Heart left ventricle (tissue), 13 donors: ENCODE results near the gene BARX1.

Experiments
- POLR2A ChIP-seq, 2 donors: fragments of 450-650 bp; IDR thresholded peaks; one replicate each; pipeline ENCODE4 v1.6.1; 2017; ENCODE audit warnings: antibody characterized with exemption in 2 of 2, mild to moderate bottlenecking in 2 of 2, moderate library complexity in 2 of 2
- TF ChIP-seq, protein P1 (sequence below), 12 donors: fragments of 200-600 bp; sonication (generic) in 4 of 12; IDR thresholded peaks; one replicate each; pipeline versions ENCODE4 v1.5.0 to v1.8.0; 2018 to 2022; ENCODE audit warnings: antibody characterized with exemption in 12 of 12, mild to moderate bottlenecking in 5 of 12
- donor health status: ischemic (EF 13 %, LVEDD 7.1; RV severe dilation, severe dysfunction).
- donor health status: DM: no; HTN: yes; CAD: no.
- donor health status: DM: no; HTN: no; CAD: no.
- donor health status: ischemic (EF 25% LVEDD 6.9; RV normal size, moderate dysfunction).
- donor health status: ischemic (EF 25% LVEDD 5.7; RV mildly dilated, moderate dysfunction).
- donor health status: ischemic (EF 35%, LVEDD 5.7; RV mildly dilated, moderate dysfunction).
- donor health status: nonischemic (EF 11% LVEDD 7.7; RV severe dilation, severe dysfunction).
- donor health status: DM: yes; HTN: yes; CAD: no.
- donor health status: PGD.
- donor health status: ischemic (EF 29% LVEDD 5.4; RV normal size, mild dysfunction).
- donor health status: nonischemic (EF 23%, LVEDD 6.1; RV moderate dilation, normal function).

DNA sequence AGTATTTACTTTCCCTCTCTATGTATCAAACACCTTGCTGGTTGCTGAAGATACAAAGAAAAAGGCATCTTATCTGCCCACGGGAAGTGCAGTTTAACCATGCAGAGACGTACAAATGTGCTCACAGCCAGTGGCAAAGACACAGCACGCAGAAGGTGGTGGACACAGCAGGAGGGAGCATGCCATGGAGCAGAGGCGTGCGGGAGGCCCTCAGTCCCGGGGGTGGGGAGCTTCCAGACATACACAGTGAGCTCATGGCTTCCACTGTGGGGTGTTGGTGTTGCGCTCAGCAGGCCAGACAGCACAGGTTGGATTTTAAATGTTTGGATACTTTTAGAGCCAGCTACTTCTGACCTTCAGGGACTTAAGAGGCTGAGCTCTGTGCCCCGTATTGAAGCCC lies 8.8 kb upstream of the BARX1 start:
- TF ChIP-seq, protein P1, sequence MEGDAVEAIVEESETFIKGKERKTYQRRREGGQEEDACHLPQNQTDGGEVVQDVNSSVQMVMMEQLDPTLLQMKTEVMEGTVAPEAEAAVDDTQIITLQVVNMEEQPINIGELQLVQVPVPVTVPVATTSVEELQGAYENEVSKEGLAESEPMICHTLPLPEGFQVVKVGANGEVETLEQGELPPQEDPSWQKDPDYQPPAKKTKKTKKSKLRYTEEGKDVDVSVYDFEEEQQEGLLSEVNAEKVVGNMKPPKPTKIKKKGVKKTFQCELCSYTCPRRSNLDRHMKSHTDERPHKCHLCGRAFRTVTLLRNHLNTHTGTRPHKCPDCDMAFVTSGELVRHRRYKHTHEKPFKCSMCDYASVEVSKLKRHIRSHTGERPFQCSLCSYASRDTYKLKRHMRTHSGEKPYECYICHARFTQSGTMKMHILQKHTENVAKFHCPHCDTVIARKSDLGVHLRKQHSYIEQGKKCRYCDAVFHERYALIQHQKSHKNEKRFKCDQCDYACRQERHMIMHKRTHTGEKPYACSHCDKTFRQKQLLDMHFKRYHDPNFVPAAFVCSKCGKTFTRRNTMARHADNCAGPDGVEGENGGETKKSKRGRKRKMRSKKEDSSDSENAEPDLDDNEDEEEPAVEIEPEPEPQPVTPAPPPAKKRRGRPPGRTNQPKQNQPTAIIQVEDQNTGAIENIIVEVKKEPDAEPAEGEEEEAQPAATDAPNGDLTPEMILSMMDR (IDR thresholded peaks at IDR 0.05): no peak
- TF ChIP-seq POLR2A (IDR thresholded peaks at IDR 0.05): no peak
